ENCODE results near the gene CALN1.

GRCh38 chr7:72021716-72022115 lies 390.4 kb downstream of the CALN1 start:
- TF ChIP-seq CTCF (IDR thresholded peaks at IDR 0.05) (no peak), POLR2A (IDR thresholded peaks at IDR 0.05) (no peak)

All from ovary (tissue), 3 donors.